Measurements from ENCODE around the gene CKB.

Gene CKB

GRCh38 chr14:103537175-103537990 lies 14.8 kb upstream of the CKB start:
- no peak for TF ChIP-seq CTCF (IDR thresholded peaks at IDR 0.05; ENCODE audit: extremely low read depth, insufficient read depth, missing control alignments)
- in situ Hi-C loops (cut with MboI; ENCODE audit: low pct_unique_long_range_greater_than_20kb, low sequenced_read_pairs, unreplicated experiment): no loop called here
- no peak for DNase-seq (ENCODE audit: low spot score)

GRCh38 chr14:103536693-103537092 lies 14.1 kb upstream of the CKB start:
- no peak for DNase-seq (ENCODE audit: low spot score)
- no peak for TF ChIP-seq CTCF (IDR thresholded peaks at IDR 0.05; ENCODE audit: extremely low read depth, insufficient read depth, missing control alignments)
- in situ Hi-C loops (cut with MboI; ENCODE audit: low pct_unique_long_range_greater_than_20kb, low sequenced_read_pairs, unreplicated experiment): no loop called here

- TF ChIP-seq CTCF (IDR thresholded peaks at IDR 0.05; ENCODE audit: extremely low read depth, insufficient read depth, missing control alignments): no peak
- in situ Hi-C loops (cut with MboI; ENCODE audit: low pct_unique_long_range_greater_than_20kb, low sequenced_read_pairs, unreplicated experiment): no loop called here
- DNase-seq (ENCODE audit: low spot score): no peak
Measured at GRCh38 chr14:103535891-103536565, 13.4 kb upstream of the CKB start.

- DNase-seq (ENCODE audit: low spot score): no peak
- TF ChIP-seq CTCF (IDR thresholded peaks at IDR 0.05; ENCODE audit: extremely low read depth, insufficient read depth, missing control alignments): no peak
- in situ Hi-C loops (cut with MboI; ENCODE audit: low pct_unique_long_range_greater_than_20kb, low sequenced_read_pairs, unreplicated experiment): no loop called here
Measured at GRCh38 chr14:103535081-103535890, 12.7 kb upstream of the CKB start.

GRCh38 chr14:103534576-103535061 lies 12.0 kb upstream of the CKB start:
- no peak for DNase-seq (ENCODE audit: low spot score)
- in situ Hi-C loops (cut with MboI; ENCODE audit: low pct_unique_long_range_greater_than_20kb, low sequenced_read_pairs, unreplicated experiment): no loop called here
- no peak for TF ChIP-seq CTCF (IDR thresholded peaks at IDR 0.05; ENCODE audit: extremely low read depth, insufficient read depth, missing control alignments)

GRCh38 chr14:103533999-103534575 lies 11.5 kb upstream of the CKB start:
- no peak for DNase-seq (ENCODE audit: low spot score)
- in situ Hi-C loops (cut with MboI; ENCODE audit: low pct_unique_long_range_greater_than_20kb, low sequenced_read_pairs, unreplicated experiment): no loop called here
- no peak for TF ChIP-seq CTCF (IDR thresholded peaks at IDR 0.05; ENCODE audit: extremely low read depth, insufficient read depth, missing control alignments)

All from GM13977 (cell line).